Measurements from ENCODE around the gene CSNK1G2.

The CSNK1G2 gene

DNA sequence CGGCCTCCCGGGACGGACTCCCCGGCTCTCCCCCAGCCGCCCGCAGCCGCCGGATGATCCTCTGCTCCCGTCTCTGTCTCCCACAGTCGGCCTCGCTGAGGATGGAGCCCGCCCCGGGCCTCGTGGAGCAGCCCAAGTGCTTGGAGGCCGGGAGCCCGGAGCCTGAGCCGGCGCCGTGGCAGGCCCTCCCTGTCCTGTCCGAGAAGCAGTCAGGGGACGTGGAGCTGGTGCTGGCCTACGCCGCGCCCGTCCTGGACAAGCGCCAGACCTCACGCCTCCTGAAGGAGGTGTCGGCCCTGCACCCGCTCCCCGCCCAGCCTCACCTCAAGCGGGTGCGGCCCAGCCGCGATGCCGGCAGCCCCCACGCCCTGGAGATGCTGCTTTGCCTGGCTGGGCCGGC, 29.0 kb upstream of the CSNK1G2 start:
- H3K27ac ChIP-seq, result no peak overlapping the region
- no peak for TF ChIP-seq ZFX (IDR thresholded peaks at IDR 0.05; ENCODE audit: borderline replicate concordance)
- TF ChIP-seq CTCF (IDR thresholded peaks at IDR 0.05), result no peak

- H3K27ac ChIP-seq, result no peak overlapping the region
- TF ChIP-seq ZFX (IDR thresholded peaks at IDR 0.05; ENCODE audit: borderline replicate concordance) (no peak), CTCF (IDR thresholded peaks at IDR 0.05) (no peak)
Observed at GRCh38 chr19:1912760-1913505, 28.0 kb upstream of the CSNK1G2 start.

- no peak for TF ChIP-seq CTCF (IDR thresholded peaks at IDR 0.05)
- H3K27ac ChIP-seq, result no peak overlapping the region
Observed at GRCh38 chr19:1913781-1914577, 27.0 kb upstream of the CSNK1G2 start.

GRCh38 chr19:1914826-1915341, 26.1 kb upstream of the CSNK1G2 start:
- no peak overlapping the region for H3K27ac ChIP-seq
- TF ChIP-seq ZFX (IDR thresholded peaks at IDR 0.05; ENCODE audit: borderline replicate concordance) (no peak), CTCF (IDR thresholded peaks at IDR 0.05) (no peak)

DNA sequence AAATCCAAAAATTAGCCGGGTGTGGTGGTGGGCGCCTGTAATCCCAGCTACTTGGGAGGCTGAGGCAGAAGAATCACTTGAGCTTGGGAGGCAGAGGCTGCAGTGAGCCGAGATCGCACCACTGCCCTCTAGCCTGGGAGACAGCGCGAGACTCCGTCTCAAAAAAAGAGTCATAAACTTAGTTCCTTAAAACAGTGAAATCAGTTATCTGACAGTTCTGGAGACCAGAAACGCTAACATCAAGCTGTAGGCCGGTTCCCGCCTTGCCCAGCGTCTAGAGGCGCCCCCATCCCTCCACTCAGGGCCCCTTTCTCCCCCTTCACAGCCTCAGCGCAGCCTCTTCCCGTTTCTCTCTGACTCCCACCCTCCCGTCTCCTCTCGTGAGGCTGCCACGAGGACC, 23.8 kb upstream of the CSNK1G2 start:
- H3K27ac ChIP-seq, result no peak overlapping the region
- no peak for TF ChIP-seq CTCF (IDR thresholded peaks at IDR 0.05)
- no peak for TF ChIP-seq ZFX (IDR thresholded peaks at IDR 0.05; ENCODE audit: borderline replicate concordance)

DNA sequence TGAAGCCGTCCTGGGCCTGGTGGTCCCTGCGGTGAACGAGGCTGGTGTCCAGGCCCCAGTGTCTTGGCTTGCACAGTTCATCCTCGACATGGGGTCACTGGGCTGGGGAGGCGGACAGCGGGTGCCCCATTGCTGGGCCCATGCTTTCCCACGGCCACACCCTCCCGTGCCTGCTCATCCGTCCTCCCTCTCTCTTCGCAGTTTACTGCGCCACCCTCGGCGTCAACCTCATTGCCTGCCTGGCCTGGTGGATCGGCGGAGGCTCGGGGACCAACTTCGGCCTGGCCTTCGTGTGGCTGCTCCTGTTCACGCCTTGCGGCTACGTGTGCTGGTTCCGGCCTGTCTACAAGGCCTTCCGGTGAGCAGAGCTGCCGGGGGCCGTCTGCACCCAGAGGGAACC, 23.0 kb upstream of the CSNK1G2 start:
- no peak overlapping the region for H3K27ac ChIP-seq
- no peak for TF ChIP-seq ZFX (IDR thresholded peaks at IDR 0.05; ENCODE audit: borderline replicate concordance)
- no peak for TF ChIP-seq CTCF (IDR thresholded peaks at IDR 0.05)

DNA sequence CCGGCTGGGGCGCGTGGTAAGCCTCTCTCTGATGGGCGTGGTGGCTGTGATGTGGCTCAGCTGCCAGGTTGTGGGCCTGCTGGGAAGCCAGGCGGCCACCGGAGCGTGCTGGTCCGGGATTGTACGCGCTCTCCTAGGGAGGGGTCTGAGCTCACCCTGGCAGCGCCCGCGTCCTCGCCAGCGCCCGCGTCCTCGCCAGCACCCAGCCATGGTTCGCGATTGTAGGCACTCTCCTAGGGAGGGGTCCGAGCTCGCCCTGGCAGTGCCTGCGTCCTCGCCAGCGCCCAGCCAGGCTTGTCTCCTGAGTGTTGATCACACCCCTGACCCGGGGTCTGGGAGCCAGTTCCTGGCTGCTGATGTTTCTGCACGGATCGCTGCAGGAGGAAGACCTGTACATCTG, 22.0 kb upstream of the CSNK1G2 start:
- no peak overlapping the region for H3K27ac ChIP-seq
- TF ChIP-seq CTCF (IDR thresholded peaks at IDR 0.05), result no peak
- no peak for TF ChIP-seq ZFX (IDR thresholded peaks at IDR 0.05; ENCODE audit: borderline replicate concordance)
